Fibroblast of peridontal ligament (primary cell): ENCODE data around the gene L3MBTL4.
"Not testable (repeated sequence)": the region's sequence is repeated elsewhere in the genome, so short reads cannot be mapped to it uniquely, and the experiment has no call there.

Experiments
- DNase-seq: peaks from one replicate; pipeline ENCODE4 v3.0.0-alpha.2; 2010; ENCODE audit errors: extremely low read depth

L3MBTL4 gene

GRCh38 chr18:6414723-6415417 lies at the start of gene L3MBTL4:
TSS of gene L3MBTL4 (minus strand) at chr18:6414911. CDS start at chr18:6311625, 103,286 bp downstream.
- DNase-seq, result no peak

- no peak for DNase-seq
Measured at GRCh38 chr18:6452194-6452593, 37.5 kb upstream of the L3MBTL4 start.

GRCh38 chr18:6449213-6449612 lies 34.5 kb upstream of the L3MBTL4 start:
- no peak for DNase-seq

GRCh38 chr18:6444466-6445228 lies 29.9 kb upstream of the L3MBTL4 start:
- DNase-seq, result no peak

- DNase-seq, result no peak
Measured at GRCh38 chr18:6441200-6441599, 26.5 kb upstream of the L3MBTL4 start.

GRCh38 chr18:6437937-6438818 lies 23.5 kb upstream of the L3MBTL4 start:
- DNase-seq, result no peak

- no peak for DNase-seq
Measured at GRCh38 chr18:6435731-6436130, 21.0 kb upstream of the L3MBTL4 start.

GRCh38 chr18:6434987-6435709 lies 20.4 kb upstream of the L3MBTL4 start:
- no peak for DNase-seq

GRCh38 chr18:6434481-6434880 lies 19.8 kb upstream of the L3MBTL4 start:
- DNase-seq, result no peak

GRCh38 chr18:6431659-6432318 lies 17.1 kb upstream of the L3MBTL4 start:
- DNase-seq, result no peak

GRCh38 chr18:6428851-6429395 lies 14.2 kb upstream of the L3MBTL4 start:
- no peak for DNase-seq

GRCh38 chr18:6427286-6427685 lies 12.6 kb upstream of the L3MBTL4 start:
- DNase-seq, result no peak

GRCh38 chr18:6423289-6423688 lies 8.6 kb upstream of the L3MBTL4 start:
- DNase-seq, result no peak

- DNase-seq, result no peak
Measured at GRCh38 chr18:6414118-6414722, 491 bp downstream of the L3MBTL4 start.

- DNase-seq, result no peak
Measured at GRCh38 chr18:6413579-6414117, 1.1 kb downstream of the L3MBTL4 start.

- DNase-seq, result no peak
Measured at GRCh38 chr18:6412933-6413472, 1.7 kb downstream of the L3MBTL4 start.

- no peak for DNase-seq
Measured at GRCh38 chr18:6411382-6411781, 3.3 kb downstream of the L3MBTL4 start.

- DNase-seq, result no peak
Measured at GRCh38 chr18:6409933-6410332, 4.8 kb downstream of the L3MBTL4 start.

- DNase-seq, result not testable (repeated sequence)
Measured at GRCh38 chr18:6408543-6408942, 6.2 kb downstream of the L3MBTL4 start.
